GM13977 (cell line): ENCODE data around the gene SLC1A3.

Source experiments
- DNase-seq: peaks from one replicate; pipeline ENCODE4 v3.0.0; 2012; ENCODE audit warnings: low spot score
- CTCF ChIP-seq: IDR thresholded peaks from 2 replicates; pipeline ENCODE4 v1.5.1; 2012; ENCODE audit warnings: mild to moderate bottlenecking, control low read depth; ENCODE audit not compliant: insufficient read depth; ENCODE audit errors: extremely low read depth, missing control alignments
- in situ Hi-C: fragments of 300-500 bp; cut with MboI; formaldehyde crosslinking; loops from one replicate; pipeline ENCODE4 v1.12.0; 2022; ENCODE audit warnings: low sequenced_read_pairs, low pct_unique_long_range_greater_than_20kb, mixed read lengths, inconsistent platforms; ENCODE audit not compliant: unreplicated experiment

SLC1A3 gene

DNA sequence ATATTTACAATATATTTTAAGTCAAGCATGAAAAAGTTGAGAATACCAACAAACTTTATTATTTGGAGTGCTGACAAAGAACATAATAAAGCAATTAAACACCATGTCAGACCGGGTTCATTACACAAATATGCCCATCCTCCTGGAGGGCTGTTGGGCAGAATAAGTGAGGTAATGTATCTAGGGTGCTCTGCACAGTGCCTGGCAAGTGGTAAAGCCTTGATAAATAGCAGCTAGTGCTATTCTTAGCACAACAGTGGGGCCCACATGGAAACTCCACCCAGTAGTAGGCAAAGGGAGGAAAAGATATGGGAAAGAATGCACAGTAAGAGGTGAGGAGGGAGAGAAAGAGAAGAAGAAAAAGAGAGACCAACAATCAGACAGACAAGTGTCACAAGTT lies 97.7 kb downstream of the SLC1A3 start:
- no peak for TF ChIP-seq CTCF
- in situ Hi-C loops, result no loop called here
- no peak for DNase-seq

- no peak for TF ChIP-seq CTCF
- no peak for DNase-seq
- in situ Hi-C loops, result no loop called here
These were observed 98.6 kb downstream of the SLC1A3 start for GRCh38 chr5:36705055-36705454.

- in situ Hi-C loops, result no loop called here
- DNase-seq, result no peak
- TF ChIP-seq CTCF, result no peak
These were observed 100.3 kb downstream of the SLC1A3 start for GRCh38 chr5:36706662-36707061.

DNA sequence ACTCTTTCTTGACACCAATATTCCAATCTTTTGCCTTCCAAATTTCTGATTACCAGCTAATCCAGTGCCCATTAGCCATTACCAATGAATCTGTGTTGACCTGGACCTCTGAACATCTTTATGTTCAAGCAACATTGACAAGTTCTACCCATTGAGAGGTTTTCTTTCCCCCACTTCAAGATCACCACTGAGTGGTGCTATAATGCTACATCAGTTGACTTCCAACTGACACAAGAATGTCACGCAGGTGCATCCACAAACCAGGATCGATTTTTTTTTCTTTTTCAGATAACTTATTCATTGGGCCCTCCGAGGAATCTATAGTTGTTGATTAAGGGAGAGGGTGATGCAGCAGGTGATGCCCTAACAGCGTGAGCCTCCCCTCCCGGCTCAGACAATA lies 102.6 kb downstream of the SLC1A3 start:
- DNase-seq, result no peak

DNA sequence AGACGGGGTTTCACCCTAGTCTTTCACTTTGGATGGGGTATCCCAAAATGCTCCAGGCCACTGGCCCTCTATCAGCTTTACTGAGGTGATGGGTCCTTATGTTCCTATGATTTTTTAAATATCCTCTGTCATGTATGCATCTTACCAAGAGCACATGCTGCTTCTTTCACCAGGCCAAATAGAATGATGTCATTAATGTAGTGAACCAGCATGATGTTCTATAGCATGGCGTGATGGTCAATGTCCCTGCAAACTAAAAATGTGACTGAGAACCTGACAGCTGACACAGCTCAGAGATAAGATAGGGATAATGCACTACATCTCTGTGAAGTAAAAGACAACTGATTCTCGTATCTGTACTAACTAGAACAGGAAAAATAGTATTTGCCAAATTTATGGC lies 103.6 kb downstream of the SLC1A3 start:
- no peak for DNase-seq
- in situ Hi-C loops, result no loop called here
- no peak for TF ChIP-seq CTCF

More for the DNA sequence above, 102.6 kb downstream of the SLC1A3 start:
- in situ Hi-C loops, result no loop called here
- TF ChIP-seq CTCF, result peak; percentile 26

DNA sequence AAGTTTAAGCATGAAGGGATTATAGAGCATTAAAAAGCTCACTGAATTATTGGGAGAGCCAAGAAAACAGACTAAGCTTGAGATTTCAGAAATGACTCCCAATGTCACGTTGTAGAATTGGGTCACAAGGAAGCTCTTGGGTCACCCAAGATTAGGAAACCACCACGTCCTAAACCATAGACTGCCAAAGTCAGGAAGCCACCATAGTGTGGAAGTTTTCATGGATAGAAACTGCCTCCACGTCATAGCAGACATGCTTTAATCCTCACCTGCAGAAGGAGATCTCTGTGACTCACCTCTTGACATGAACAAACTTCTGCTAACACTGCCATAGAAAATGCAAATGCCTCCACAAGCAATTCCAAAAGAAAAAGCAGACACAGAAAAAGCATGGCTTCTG lies 106.3 kb downstream of the SLC1A3 start:
- DNase-seq, result no peak
- no peak for TF ChIP-seq CTCF
- in situ Hi-C loops, result no loop called here

DNA sequence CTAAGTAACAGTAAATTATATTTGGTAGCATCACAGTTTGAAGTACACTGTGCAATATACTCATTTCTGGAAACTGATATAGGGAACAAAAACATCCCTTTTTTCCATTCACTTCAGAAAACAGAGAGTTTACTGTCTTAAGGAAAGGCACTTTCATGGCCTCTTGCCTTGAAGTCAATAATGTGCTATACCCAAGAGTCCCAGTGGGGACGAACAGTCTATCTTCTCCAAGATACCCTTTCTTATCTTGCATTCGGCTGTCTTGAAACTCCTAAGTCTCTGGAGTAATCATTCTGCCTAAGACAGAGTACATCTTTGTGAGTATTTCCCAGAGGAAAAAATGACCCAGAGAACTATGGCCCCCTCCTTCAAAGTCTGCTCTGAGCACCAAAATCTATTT lies 107.1 kb downstream of the SLC1A3 start:
- no peak for DNase-seq
- in situ Hi-C loops, result no loop called here
- TF ChIP-seq CTCF, result no peak
